GM12873 (cell line): Measurements from ENCODE around the gene DAAM2.

Source experiments
- CTCF ChIP-seq: IDR thresholded peaks from 2 replicates; pipeline ENCODE4 v1.5.1; 2012; ENCODE audit warnings: low read depth, mild to moderate bottlenecking, moderate library complexity, low read length, control low read depth; ENCODE audit not compliant: insufficient read depth; ENCODE audit errors: missing control alignments

Gene DAAM2

GRCh38 chr6:39936857-39937256, 144.7 kb downstream of the DAAM2 start:
- no peak for TF ChIP-seq CTCF

- no peak for TF ChIP-seq CTCF
These were observed 145.6 kb downstream of the DAAM2 start for GRCh38 chr6:39937686-39938333.

- no peak for TF ChIP-seq CTCF
These were observed 146.8 kb downstream of the DAAM2 start for GRCh38 chr6:39938773-39939654.

- TF ChIP-seq CTCF: no peak
These were observed 149.0 kb downstream of the DAAM2 start for GRCh38 chr6:39941138-39941537.

- TF ChIP-seq CTCF: no peak
These were observed 149.6 kb downstream of the DAAM2 start for GRCh38 chr6:39941820-39942219.

- no peak for TF ChIP-seq CTCF
These were observed 150.9 kb downstream of the DAAM2 start for GRCh38 chr6:39942903-39943580.

GRCh38 chr6:39945626-39946025, 153.4 kb downstream of the DAAM2 start:
- TF ChIP-seq CTCF: no peak
